ENCODE data around the gene ATP2C2.

The ATP2C2 gene

DNA sequence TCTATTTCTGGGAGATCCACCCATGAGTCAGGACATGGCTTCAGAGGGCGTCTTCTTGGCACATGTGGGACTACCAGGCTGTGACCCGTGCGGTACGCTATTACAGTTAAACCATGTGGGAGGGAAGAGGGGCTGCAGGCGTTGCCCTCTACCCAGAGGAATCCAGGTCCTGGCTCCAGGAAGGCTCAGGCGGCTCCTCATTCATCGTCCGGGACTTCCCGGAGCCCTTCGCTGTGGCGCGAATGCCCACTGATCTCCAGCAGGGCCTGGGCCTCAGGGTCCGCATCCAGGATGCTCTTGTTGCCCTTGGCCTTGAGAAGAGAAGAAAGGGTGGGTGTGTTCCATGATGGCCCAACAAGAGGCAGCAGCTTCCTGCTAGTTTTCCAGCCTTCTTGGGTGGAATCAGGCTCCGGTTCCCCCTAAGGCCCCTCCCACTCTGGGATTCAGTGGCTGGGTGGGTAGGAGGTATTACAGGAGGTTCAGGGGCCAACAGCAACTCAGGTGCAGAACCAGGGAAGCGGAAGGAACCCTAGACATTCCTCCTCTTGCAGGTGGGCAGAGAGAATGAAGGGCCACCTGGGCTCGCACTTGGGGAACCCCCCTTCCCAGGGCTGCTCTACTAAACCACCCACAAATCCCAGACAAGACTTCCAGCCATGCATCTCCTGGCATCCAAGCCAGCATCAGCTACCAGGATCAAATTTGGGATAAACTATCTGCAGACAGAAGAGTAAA is 111.5 kb downstream of the ATP2C2 start:
- DNase-seq, result no peak

- no peak for DNase-seq
These were observed 112.9 kb downstream of the ATP2C2 start for GRCh38 chr16:84481051-84481735.

GRCh38 chr16:84482001-84482891 is 113.9 kb downstream of the ATP2C2 start:
- no peak for DNase-seq

DNA sequence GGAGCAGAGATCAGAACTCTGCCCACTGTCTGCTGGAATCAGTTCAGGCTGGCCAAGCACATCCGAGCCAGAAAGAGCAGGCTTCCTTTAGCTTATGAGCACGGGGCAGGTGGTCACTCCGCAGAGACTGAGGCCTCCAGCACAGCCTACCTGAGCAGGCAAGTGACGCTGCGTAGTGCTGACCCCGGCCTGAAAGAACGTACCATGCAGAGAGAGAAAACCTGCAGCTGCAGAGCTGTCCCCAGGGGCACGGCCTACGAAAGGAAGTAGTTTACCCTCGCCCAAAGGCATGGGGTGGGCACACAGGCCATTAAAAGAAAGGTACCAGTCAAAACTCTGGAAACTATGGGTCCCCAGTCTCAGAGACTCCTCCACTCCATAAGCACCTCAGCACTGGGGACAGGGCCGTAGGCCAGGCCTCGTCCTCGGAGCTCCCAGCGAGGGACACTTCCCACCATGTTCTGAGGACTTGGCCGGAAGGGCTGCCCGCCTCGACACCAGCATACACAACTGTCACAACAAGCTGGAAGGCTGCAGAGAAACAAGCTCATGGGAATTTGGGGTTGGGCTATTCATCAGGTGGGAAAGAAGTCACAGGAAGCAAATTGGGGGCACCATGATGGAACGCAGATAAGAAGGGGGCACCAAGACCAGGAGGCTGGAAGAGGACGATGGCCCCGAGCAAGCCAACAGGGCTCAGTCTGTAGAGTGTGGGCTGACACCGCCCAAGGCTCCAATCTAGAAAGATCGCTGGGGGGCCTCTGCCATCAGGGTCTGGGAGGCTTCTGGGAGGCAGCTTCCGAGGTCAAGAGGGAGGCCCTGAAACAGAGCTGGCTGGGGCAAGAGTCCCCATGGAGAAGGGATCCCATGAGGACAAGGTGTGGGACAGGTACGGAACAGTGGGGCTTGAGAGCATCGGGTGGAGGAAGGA is 114.9 kb downstream of the ATP2C2 start:
- DNase-seq, result no peak

- no peak for DNase-seq
These were observed 115.7 kb downstream of the ATP2C2 start for GRCh38 chr16:84483882-84484565.

DNA sequence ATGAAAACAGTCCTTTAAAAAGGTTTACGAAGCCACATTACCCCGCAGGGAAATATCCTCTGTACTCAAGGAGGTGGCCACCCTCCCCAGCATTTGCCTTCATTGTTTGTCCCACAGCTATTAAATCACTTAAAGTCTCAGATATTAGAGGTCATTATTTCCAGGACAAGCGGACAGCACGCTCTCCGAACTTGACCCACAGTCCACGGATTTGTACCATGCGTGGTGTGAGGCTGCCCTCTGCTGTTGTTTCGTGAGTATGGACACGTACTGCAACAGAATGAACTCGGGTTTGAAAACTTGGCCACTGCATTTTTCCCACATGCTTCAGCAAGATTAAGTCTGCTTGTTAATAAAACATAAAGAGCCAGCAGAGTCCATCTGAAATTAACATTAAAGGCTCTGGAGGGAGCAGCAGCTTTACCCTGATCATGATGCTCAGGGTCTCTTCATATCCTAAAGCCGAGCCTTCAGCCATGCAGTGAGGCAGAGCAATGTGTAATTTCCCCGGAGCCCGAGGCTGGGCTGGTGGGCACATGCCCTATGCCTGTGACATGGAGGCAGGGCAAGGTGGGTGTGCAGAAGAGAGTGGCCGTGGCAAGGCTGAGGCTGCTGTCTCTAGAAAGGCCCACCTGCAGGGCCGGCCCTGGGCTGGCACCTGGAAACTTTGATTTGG is 116.4 kb downstream of the ATP2C2 start:
- peak; percentile 10 for DNase-seq

DNA sequence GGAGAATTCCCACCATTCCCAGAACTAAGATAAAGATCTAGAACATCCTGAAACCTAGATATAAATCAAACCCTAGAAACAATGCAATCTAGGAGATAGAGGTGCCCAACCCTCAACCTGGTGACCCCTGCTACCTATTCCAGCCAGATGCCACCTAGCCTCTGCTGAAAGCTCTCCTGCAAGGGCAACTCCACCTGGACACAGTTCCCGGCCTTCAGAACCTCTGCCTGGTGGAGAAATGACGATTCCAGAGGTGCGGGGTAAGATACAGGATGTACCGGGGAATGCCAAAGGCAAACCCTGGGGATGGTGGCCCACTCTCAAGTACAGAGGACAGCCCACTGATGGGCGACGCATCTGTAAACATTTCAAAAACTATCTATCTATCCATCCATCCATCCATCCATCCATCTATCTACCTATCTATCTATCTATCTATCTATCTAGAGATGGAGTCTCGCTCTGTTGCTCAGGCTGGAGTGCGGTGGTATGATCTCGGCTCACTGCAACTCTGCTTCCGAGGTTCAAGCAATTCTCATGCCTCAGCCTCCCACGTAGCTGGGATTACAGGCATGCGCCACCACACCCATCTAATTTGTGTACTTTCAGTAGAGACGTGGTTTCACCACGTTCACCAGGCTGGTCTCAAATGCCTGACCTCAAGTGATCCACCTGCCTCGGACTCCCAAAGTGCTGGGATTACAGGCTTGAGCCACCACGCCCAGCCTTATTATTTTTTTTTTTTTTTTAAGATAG is 117.1 kb downstream of the ATP2C2 start:
- DNase-seq, result no peak

DNA sequence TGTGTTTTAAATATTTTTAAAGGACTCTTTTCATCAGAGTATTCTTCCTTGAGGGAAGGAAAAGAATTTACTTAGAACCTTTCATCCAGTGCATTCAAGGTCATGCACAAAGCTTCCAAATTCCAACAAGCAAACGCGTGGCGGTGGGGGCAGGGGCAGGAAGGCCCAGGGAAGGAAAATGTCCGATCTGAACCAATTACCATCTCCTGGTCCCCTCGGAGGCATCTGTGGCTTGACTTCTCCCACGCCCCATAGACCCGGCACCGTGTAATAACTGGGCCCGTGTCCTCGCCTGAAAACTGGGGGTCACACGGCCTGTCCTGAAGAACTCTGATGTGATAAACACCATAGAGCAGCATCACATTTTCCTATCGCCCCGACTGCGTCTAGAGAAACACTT is 117.8 kb downstream of the ATP2C2 start:
- DNase-seq, result no peak

DNA sequence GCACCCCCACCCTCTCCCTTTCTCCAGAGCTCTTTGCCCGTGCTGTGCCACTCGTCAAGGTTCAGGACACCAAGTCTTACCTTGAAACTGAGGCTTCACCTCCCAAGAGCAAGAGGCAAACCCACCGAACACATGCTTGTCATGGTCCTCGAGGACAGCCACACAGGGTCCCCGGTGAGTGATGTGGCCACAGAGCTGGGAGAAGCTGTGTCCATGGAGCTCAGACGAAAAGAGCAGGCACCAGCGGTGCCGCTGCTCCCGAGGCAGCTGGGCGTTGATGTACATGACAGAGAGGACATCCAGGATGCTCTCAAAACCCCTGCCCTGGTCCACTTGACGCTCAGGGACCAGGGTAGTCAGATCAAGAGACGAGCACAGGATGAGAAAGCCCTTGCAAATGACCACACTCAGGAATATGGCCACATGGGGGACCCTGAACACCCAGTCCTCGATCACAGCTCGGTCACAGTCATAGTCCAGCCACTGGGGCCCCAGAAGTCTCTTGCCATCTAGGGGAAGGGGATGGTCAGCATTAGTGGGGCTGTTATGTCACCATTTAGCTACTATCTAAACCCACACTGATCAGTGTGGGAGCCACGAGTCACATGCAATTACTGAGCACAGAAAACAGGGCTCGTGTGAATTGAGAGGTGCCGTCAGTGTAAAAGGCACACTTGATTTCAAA is 118.4 kb downstream of the ATP2C2 start:
- DNase-seq, result no peak

DNA sequence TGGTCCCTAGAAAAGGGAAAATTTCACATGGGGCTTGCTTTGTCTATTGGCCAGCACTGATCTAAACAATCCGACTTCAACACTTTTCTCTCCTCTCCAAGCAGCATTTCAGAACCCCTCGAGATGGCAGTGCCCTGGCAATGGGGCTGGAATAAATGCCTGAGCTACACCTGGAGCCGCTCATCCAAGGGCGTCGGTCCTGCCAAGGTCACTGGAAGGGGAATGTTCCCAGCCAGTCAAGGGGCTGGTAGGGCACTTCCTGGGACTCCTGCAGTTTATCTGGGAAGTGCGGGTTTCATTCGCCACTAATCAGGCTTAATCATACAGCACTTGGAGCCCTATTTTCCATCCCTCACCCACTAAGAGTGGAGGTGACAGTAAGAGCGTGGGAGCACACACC is 119.0 kb downstream of the ATP2C2 start:
- no peak for DNase-seq

DNA sequence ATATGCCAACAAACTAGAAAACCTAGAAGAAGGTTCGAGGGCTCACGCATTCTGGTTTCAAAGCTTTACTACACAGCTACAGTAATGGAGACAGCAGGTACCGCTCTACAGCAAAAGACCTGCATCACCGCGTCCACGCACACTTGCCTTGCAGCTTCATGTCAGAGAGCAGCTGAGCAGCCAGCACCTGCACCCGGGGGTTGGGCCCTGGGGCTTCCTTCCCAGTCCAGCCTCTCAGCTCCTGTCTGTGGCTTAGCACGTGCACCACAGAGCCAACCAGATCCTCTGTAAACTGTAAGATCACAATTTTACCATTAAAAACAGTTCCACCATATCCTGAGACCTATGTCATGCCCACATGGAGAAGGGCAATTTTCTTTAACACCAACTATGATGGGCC is 120.8 kb downstream of the ATP2C2 start:
- no peak for DNase-seq

DNA sequence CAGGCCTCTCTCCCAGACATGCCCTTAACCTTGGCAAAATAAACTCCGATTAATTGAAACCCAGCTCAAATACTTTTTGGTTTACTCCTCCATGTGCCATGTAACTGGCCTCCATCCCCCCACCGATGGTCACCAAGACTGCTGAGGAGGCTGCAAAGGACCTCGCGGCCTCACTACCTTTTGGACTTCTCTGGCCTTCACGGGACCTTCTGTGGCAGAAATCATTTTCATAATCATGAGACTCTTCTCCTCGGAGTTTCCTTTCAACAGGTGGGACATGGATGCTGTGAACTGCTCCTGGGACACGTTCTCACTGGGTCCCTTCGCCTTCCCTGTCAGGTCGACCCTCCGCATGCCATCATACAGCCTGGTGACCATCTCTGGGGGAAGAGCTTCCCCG is 127.2 kb downstream of the ATP2C2 start:
- no peak for DNase-seq

- DNase-seq, result no peak
These were observed 128.7 kb downstream of the ATP2C2 start for GRCh38 chr16:84496991-84497390.

- no peak for DNase-seq
These were observed 129.3 kb downstream of the ATP2C2 start for GRCh38 chr16:84497418-84498222.

DNA sequence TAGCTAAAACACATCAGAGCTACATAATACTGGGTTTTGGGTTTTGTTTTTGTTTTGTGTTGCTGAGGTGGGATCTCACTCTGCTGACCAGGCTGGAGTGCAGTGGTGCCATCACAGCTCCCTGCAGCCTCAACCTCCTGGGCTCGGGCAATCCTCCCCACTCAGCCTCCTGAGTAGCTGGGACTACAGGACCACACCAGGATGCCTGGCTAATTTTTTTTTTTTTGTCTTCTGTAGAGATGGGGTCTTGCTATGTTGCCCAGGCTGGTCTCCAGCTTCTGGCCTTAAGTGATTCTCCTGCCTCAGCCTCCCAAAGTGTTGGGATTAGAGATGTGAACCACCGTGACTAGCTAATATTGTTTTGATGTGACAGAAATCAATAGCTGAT is 129.9 kb downstream of the ATP2C2 start:
- DNase-seq, result no peak

- no peak for DNase-seq
These were observed 130.7 kb downstream of the ATP2C2 start for GRCh38 chr16:84498859-84499620.

GRCh38 chr16:84499638-84500037 is 131.3 kb downstream of the ATP2C2 start:
- DNase-seq, result no peak

GRCh38 chr16:84500531-84500930 is 132.2 kb downstream of the ATP2C2 start:
- DNase-seq, result no peak

Data from SHP77 treated with DMSO at 0.1 percent for 48 hours (cell line).